MG63 (cell line): ENCODE measurements around the gene MGAT4D. TPM values are rescaled to one million over a fixed set of nuclear protein-coding genes. Genes with fewer than 3 reads are reported as not detected.

Source experiments
- total RNA-seq: library from RNA; depleted of rRNA; stranded (reverse); fragments of >200 nt; shearing (Covaris generic); gene quantifications from 2 replicates; pipeline ENCODE4 v1.2.3, GENCODE V29; 2014; ENCODE audit warnings: low replicate concordance; rRNA removed

MGAT4D gene
- total RNA-seq, 1 experiment from 2014 or later = not detected

Other genes with a start within 250 kb of the MGAT4D start
- 46.4 and 87.3 TPM in 2 replicates for gene SCOC, start 124.6 kb downstream of the MGAT4D start, total RNA-seq
- gene CLGN, start 70.6 kb downstream of the MGAT4D start, total RNA-seq = 4.3 and 18.1 TPM in 2 replicates
- gene ELMOD2, start 25.9 kb upstream of the MGAT4D start, total RNA-seq = 4.3 and 11.7 TPM in 2 replicates
- not detected in 2 replicates for gene UCP1, start 70.7 kb upstream of the MGAT4D start, total RNA-seq